Measurements from ENCODE around the gene EDEM3.

DNA sequence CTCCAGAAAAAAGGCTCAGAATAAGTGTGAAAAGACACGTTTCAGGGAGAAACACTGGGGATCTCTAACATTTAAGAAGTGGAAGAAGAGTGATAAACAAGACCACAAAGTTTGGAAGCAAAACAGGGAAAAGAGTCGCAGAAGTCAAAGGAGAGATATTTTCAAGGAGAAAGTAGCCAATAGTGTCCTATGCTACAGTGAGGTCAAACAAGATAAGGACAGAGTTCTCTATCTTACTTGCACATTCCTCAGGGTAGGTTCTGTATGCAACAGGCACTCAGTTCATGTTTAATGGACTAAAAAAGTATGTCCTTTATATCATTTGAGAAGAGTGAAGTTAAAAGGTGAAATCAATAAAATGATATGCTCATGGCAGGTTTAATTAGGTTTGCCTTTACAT, 13.8 kb upstream of the EDEM3 start:
- TF ChIP-seq CTCF (IDR thresholded peaks at IDR 0.05) (no peak), POLR2A (IDR thresholded peaks at IDR 0.05) (no peak)

All from vagina (tissue), 2 donors.